ENCODE measurements around the gene TMEM244.

GRCh38 chr6:129832299-129832698 lies 28.8 kb downstream of the TMEM244 start:
- TF ChIP-seq POLR2A (IDR thresholded peaks at IDR 0.05) (no peak), POLR2AphosphoS5 (IDR thresholded peaks at IDR 0.05) (no peak)
- TF ChIP-seq, protein P1, sequence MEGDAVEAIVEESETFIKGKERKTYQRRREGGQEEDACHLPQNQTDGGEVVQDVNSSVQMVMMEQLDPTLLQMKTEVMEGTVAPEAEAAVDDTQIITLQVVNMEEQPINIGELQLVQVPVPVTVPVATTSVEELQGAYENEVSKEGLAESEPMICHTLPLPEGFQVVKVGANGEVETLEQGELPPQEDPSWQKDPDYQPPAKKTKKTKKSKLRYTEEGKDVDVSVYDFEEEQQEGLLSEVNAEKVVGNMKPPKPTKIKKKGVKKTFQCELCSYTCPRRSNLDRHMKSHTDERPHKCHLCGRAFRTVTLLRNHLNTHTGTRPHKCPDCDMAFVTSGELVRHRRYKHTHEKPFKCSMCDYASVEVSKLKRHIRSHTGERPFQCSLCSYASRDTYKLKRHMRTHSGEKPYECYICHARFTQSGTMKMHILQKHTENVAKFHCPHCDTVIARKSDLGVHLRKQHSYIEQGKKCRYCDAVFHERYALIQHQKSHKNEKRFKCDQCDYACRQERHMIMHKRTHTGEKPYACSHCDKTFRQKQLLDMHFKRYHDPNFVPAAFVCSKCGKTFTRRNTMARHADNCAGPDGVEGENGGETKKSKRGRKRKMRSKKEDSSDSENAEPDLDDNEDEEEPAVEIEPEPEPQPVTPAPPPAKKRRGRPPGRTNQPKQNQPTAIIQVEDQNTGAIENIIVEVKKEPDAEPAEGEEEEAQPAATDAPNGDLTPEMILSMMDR (IDR thresholded peaks at IDR 0.05): no peak
